Measurements from ENCODE around the gene MAMLD1. TPM values are rescaled to one million over a fixed set of nuclear protein-coding genes. Genes with fewer than 3 reads are reported as not detected.

The MAMLD1 gene
- 0.32 and 1.5 TPM in 2 replicates for total RNA-seq

GRCh38 chrX:150362599-150363481 is at the start of gene MAMLD1:
MAMLD1 (plus strand) TSS chrX:150363317; CDS start chrX:150445517, 82,200 bp downstream.

Other genes starting within 250 kb of the MAMLD1 start
- 9.4 and 16.6 TPM in 2 replicates for gene MTM1, start 205.3 kb downstream of the MAMLD1 start, total RNA-seq

Measured in bladder microvascular endothelial cell (primary cell).